ENCODE data around the gene TANC1. TPM values are rescaled to one million over a fixed set of nuclear protein-coding genes. Genes with fewer than 3 reads are reported as not detected.

Gene TANC1
- total and polyA plus RNA-seq, 3 donors from 2014 or later: 8.6 to 19.3 (median 16.2) TPM

GRCh38 chr2:159275111-159275510, 306.7 kb downstream of the TANC1 start:
- Histone ChIP-seq H3K4me3 (no peak overlapping the region), H3K9me3 (no peaks in the 10 kb centered on the region), H3K27ac (no peak overlapping the region), H3K27me3 (no peaks in the 10 kb centered on the region), H3K4me1 (no peaks in the 10 kb centered on the region), H3K36me3 (ENCODE audit: low read depth, missing control alignments) (no peaks in the 10 kb centered on the region)
- intact Hi-C loops (cut with DNase I; ENCODE audit: low total_unique reads): no loop called here
- TF ChIP-seq, protein P1, sequence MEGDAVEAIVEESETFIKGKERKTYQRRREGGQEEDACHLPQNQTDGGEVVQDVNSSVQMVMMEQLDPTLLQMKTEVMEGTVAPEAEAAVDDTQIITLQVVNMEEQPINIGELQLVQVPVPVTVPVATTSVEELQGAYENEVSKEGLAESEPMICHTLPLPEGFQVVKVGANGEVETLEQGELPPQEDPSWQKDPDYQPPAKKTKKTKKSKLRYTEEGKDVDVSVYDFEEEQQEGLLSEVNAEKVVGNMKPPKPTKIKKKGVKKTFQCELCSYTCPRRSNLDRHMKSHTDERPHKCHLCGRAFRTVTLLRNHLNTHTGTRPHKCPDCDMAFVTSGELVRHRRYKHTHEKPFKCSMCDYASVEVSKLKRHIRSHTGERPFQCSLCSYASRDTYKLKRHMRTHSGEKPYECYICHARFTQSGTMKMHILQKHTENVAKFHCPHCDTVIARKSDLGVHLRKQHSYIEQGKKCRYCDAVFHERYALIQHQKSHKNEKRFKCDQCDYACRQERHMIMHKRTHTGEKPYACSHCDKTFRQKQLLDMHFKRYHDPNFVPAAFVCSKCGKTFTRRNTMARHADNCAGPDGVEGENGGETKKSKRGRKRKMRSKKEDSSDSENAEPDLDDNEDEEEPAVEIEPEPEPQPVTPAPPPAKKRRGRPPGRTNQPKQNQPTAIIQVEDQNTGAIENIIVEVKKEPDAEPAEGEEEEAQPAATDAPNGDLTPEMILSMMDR (IDR thresholded peaks at IDR 0.05): no peak
- no peak for TF ChIP-seq POLR2A (IDR thresholded peaks at IDR 0.05)
- WGBS, 2 donors: 96% methylated on average over 1 of the region's 1 CpG
- DNase-seq: no peak

GRCh38 chr2:159279700-159280099, 311.3 kb downstream of the TANC1 start:
- intact Hi-C loops (cut with DNase I; ENCODE audit: low total_unique reads): no loop called here
- Histone ChIP-seq H3K27me3 (no peaks in the 10 kb centered on the region), H3K27ac (no peak overlapping the region), H3K36me3 (ENCODE audit: low read depth, missing control alignments) (no peaks in the 10 kb centered on the region), H3K9me3 (no peaks in the 10 kb centered on the region), H3K4me3 (no peak overlapping the region), H3K4me1 (peaks cover 1% of the 10 kb centered on the region)
- TF ChIP-seq POLR2A (IDR thresholded peaks at IDR 0.05): no peak
- TF ChIP-seq, protein P1 (IDR thresholded peaks at IDR 0.05): no peak
- 95 to 96% methylated on average over 2 of the region's 2 CpGs for WGBS, 2 donors
- no peak for DNase-seq

DNA sequence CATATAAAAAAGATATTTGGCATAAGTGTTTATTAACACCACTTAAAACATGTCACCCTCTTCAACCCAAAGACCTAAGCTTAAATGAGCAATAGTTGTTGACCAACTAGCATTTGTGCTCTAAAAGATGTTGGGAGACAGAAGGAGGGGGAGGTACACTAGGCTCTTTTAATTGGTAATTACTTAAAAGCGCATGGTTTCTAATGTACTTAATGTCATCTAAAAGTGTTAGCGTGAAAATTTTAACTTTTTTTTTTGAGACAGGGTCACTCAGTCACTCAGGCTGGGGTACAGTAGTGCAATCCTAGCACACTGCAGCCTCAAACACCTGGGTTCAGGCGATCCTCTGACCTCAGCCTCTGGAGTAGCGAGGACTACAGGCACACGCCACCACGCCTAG, 312.6 kb downstream of the TANC1 start:
- intact Hi-C loops (cut with DNase I; ENCODE audit: low total_unique reads): no loop called here
- WGBS, 2 donors: 97% methylated on average over 6 of the region's 6 CpGs
- DNase-seq: no peak
- Histone ChIP-seq H3K4me1 (peaks cover 3% of the 10 kb centered on the region), H3K27me3 (no peaks in the 10 kb centered on the region), H3K27ac (no peak overlapping the region), H3K4me3 (no peak overlapping the region), H3K9me3 (no peaks in the 10 kb centered on the region), H3K36me3 (ENCODE audit: low read depth, missing control alignments) (no peaks in the 10 kb centered on the region)
- no peak for TF ChIP-seq POLR2A (IDR thresholded peaks at IDR 0.05)
- TF ChIP-seq, protein P1 (IDR thresholded peaks at IDR 0.05): no peak

Small RNA genes lying within 50 kb of the gene (microRNA-seq; reads per million reads assigned to microRNA genes)
- gene MIR6888 (ENCODE audit: borderline number of aligned reads in 2 of 2, borderline replicate concordance in 1 of 2): 0 to 0.69 reads per million in 2 donors

Small RNA genes lying within 50 kb of the gene (small RNA-seq; reads per million reads assigned to genes)
- gene MIR6888: 0 reads per million in 2 donors
- 0 reads per million in 2 donors for gene RNU2-21P
- 0 reads per million in 2 donors for gene RNU6-580P

Other genes starting within 250 kb of the TANC1 start
- 1 to 10 TPM in 1 of 2 donors, not detected in 1; 4.2 TPM for gene DAPL1, start 173.3 kb upstream of the TANC1 start, total RNA-seq
- 4.4 TPM for gene DAPL1, start 173.3 kb upstream of the TANC1 start, polyA plus RNA-seq (ENCODE audit: insufficient read depth, low read depth, low replicate concordance)

Measured in testis (tissue), 3 donors.